Transverse colon (tissue), 3 donors: ENCODE results near the gene TTC28.

Source experiments
- POLR2A ChIP-seq: fragments of 450-650 bp; IDR thresholded peaks from one replicate; pipeline ENCODE4 v1.6.1; 2016; ENCODE audit warnings: antibody characterized with exemption, mild to moderate bottlenecking, moderate library complexity
- TF ChIP-seq, protein P1 (sequence below), 5 experiments: fragments of 200-600 bp in 3 of 5; fragments of 450-650 bp in 2 of 5; sonication (generic) in 3 of 5; IDR thresholded peaks; 1 replicate in 2 of 5; 2 replicates in 3 of 5; pipeline ENCODE4 v1.5.1; 2016 to 2017; ENCODE audit warnings: antibody characterized with exemption in 5 of 5, inconsistent platforms in 3 of 5, mild to moderate bottlenecking in 2 of 5, moderate library complexity in 1 of 5

DNA sequence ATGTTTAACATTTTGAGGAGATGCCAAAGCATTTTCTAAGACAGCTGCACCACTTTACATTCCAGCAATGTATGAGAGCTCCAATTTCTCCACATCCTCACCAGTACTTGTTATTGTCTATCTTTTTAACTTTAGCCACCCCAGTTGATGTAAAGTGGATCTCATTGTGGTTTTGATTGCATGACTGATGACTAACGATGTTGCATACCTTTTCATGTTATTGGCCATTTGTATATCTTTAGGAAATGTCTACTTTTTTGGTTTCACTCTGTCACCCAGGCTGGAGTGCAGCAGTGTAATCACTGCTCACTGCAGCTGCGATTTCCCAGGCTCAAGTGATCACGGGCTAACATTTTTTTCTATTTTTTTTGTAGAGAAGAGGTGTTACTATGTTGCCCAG lies 8.9 kb downstream of the TTC28 start:
- TF ChIP-seq, protein P1, sequence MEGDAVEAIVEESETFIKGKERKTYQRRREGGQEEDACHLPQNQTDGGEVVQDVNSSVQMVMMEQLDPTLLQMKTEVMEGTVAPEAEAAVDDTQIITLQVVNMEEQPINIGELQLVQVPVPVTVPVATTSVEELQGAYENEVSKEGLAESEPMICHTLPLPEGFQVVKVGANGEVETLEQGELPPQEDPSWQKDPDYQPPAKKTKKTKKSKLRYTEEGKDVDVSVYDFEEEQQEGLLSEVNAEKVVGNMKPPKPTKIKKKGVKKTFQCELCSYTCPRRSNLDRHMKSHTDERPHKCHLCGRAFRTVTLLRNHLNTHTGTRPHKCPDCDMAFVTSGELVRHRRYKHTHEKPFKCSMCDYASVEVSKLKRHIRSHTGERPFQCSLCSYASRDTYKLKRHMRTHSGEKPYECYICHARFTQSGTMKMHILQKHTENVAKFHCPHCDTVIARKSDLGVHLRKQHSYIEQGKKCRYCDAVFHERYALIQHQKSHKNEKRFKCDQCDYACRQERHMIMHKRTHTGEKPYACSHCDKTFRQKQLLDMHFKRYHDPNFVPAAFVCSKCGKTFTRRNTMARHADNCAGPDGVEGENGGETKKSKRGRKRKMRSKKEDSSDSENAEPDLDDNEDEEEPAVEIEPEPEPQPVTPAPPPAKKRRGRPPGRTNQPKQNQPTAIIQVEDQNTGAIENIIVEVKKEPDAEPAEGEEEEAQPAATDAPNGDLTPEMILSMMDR (IDR thresholded peaks at IDR 0.05): no peak
- no peak for TF ChIP-seq POLR2A
